NCI-H2171 treated with DMSO at 0.1 percent for 48 hours (cell line): ENCODE measurements around the gene RBM24.

Experiments
- DNase-seq: peaks from one replicate; lab custom pipeline; 2025; lab: John Stamatoyannopoulos, UW

The RBM24 gene

GRCh38 chr6:17281100-17281496, at the start of gene RBM24:
Gene RBM24 (plus strand): TSS chr6:17281361. CDS start chr6:17281582, 221 bp downstream.
- peak; percentile 45 for DNase-seq

GRCh38 chr6:17233531-17233930, 47.6 kb upstream of the RBM24 start:
- peak; percentile 74 for DNase-seq

- no peak for DNase-seq
Measured at GRCh38 chr6:17237246-17237645, 43.9 kb upstream of the RBM24 start.

GRCh38 chr6:17239260-17239659, 41.9 kb upstream of the RBM24 start:
- no peak for DNase-seq

- DNase-seq = no peak
Measured at GRCh38 chr6:17240803-17241500, 40.2 kb upstream of the RBM24 start.

GRCh38 chr6:17242087-17242486, 39.1 kb upstream of the RBM24 start:
- DNase-seq = no peak

- peak; percentile 83 for DNase-seq
Measured at GRCh38 chr6:17250237-17250636, 30.9 kb upstream of the RBM24 start.

GRCh38 chr6:17251953-17252352, 29.2 kb upstream of the RBM24 start:
- no peak for DNase-seq

- DNase-seq = no peak
Measured at GRCh38 chr6:17258749-17259148, 22.4 kb upstream of the RBM24 start.

- DNase-seq = no peak
Measured at GRCh38 chr6:17265570-17265969, 15.6 kb upstream of the RBM24 start.

- DNase-seq = no peak
Measured at GRCh38 chr6:17267566-17267965, 13.6 kb upstream of the RBM24 start.

- DNase-seq = no peak
Measured at GRCh38 chr6:17268114-17268513, 13.0 kb upstream of the RBM24 start.

GRCh38 chr6:17269840-17270239, 11.3 kb upstream of the RBM24 start:
- no peak for DNase-seq

GRCh38 chr6:17271628-17272027, 9.5 kb upstream of the RBM24 start:
- no peak for DNase-seq

GRCh38 chr6:17276766-17277165, 4.4 kb upstream of the RBM24 start:
- no peak for DNase-seq

- no peak for DNase-seq
Measured at GRCh38 chr6:17277256-17277655, 3.9 kb upstream of the RBM24 start.

- no peak for DNase-seq
Measured at GRCh38 chr6:17278289-17279063, 2.7 kb upstream of the RBM24 start.

GRCh38 chr6:17280138-17280537, 1.0 kb upstream of the RBM24 start:
- no peak for DNase-seq

GRCh38 chr6:17280552-17281090, 540 bp upstream of the RBM24 start:
- no peak for DNase-seq

- DNase-seq = peak; percentile 22
Measured at GRCh38 chr6:17281497-17282481, 628 bp downstream of the RBM24 start.

GRCh38 chr6:17283074-17283473, 1.9 kb downstream of the RBM24 start:
- no peak for DNase-seq

GRCh38 chr6:17289630-17290061, 8.5 kb downstream of the RBM24 start:
- no peak for DNase-seq
